SK-N-MC (cell line): Measurements from ENCODE around the gene RHOT1.

Source experiments
- DNase-seq: peaks from one replicate; pipeline ENCODE4 v3.0.0-alpha.2; 2011; ENCODE audit warnings: low read depth, low spot score
- H3K27ac ChIP-seq: fragments of 200-600 bp; sonication (generic); 2 replicates; pipeline ENCODE4 v1.5.1; 2016; ENCODE audit warnings: mixed run types
- H3K36me3 ChIP-seq: fragments of 200-600 bp; sonication (generic); 2 replicates; pipeline ENCODE4 v1.6.1; 2017; ENCODE audit warnings: antibody characterized with exemption, low read length, mixed read lengths; ENCODE audit not compliant: insufficient read depth
- H3K4me3 ChIP-seq: fragments of 200-600 bp; sonication (generic); 2 replicates; pipeline ENCODE4 v1.5.1; 2016
- H3K9ac ChIP-seq: fragments of 200-600 bp; sonication (generic); 2 replicates; pipeline ENCODE4 v1.8.0; 2017; ENCODE audit warnings: mixed run types, mixed read lengths; ENCODE audit not compliant: insufficient read length
- H3K9me3 ChIP-seq: fragments of 200-600 bp; sonication (generic); 2 replicates; pipeline ENCODE4 v1.6.1; 2017; ENCODE audit warnings: low read depth, mild to moderate bottlenecking, antibody characterized with exemption, low read length, moderate library complexity, mixed read lengths
- EZH2 ChIP-seq: fragments of 200-600 bp; sonication (generic); IDR thresholded peaks from one replicate; pipeline ENCODE4 v1.6.1; 2017; ENCODE audit warnings: antibody characterized with exemption
- FOXP2 ChIP-seq: optimal IDR thresholded peaks from 2 replicates; pipeline ENCODE3; 2011; ENCODE audit warnings: mild to moderate bottlenecking, moderate library complexity; ENCODE audit not compliant: insufficient read depth; ENCODE audit errors: extremely low read length, control extremely low read depth
- POLR2AphosphoS5 ChIP-seq: IDR thresholded peaks from 2 replicates; pipeline ENCODE4 v1.6.1; 2012; ENCODE audit warnings: mild to moderate bottlenecking, low read depth, low read length, borderline replicate concordance

Gene RHOT1

DNA sequence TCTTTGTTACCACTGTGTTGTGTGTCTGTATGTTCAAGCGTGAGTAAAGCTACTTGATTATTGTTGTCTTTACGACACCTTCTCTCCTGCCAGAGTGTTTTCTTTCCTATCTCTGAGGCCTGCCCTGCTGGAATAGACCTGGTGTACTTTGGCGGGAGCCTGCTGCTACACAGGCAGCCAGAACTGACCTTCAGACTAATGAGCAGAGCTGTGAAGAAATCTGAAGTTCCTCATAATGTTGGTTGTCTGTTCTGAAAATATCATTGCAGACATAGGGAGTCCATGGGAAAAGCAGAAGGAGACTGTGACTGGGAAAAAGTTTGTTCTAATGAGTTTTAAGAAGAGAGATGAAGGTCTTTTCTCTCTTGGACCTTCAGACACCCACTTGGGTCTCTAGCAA is 9.8 kb downstream of the RHOT1 start:
- Histone ChIP-seq H3K9ac (no peak overlapping the region), H3K9me3 (no peaks in the 10 kb centered on the region), H3K36me3 (peaks cover 13% of the 10 kb centered on the region), H3K4me3 (no peak overlapping the region), H3K27ac (0 out of 2 replicates have a peak overlapping the region, but pooled peaks have one; percentile 2)
- TF ChIP-seq POLR2AphosphoS5 (no peak), EZH2 (no peak), FOXP2 (no peak)
- no peak for DNase-seq

DNA sequence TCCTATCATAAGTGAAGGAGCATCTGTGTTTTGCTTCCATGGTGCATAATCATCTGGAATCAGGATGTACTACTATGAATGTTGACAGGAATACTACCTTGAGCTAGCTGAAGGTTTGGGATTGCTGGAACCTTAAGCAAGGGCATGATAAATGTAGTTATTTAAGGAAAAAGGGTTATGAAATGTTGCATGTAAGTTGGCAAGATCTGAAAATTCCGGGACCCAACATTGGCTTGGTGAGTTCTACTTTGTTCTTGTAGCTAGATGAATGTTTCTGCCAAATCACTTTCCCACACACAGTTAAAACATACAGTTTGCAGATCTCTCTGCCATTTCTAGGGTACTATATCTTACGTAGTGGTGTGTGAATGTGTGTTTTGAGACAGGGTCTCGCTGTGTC is 13.6 kb downstream of the RHOT1 start:
- no peak for DNase-seq
- Histone ChIP-seq H3K4me3 (no peak overlapping the region), H3K9ac (no peak overlapping the region), H3K27ac (no peak overlapping the region), H3K9me3 (no peaks in the 10 kb centered on the region), H3K36me3 (peaks cover 25% of the 10 kb centered on the region)
- TF ChIP-seq FOXP2 (no peak), POLR2AphosphoS5 (no peak)

DNA sequence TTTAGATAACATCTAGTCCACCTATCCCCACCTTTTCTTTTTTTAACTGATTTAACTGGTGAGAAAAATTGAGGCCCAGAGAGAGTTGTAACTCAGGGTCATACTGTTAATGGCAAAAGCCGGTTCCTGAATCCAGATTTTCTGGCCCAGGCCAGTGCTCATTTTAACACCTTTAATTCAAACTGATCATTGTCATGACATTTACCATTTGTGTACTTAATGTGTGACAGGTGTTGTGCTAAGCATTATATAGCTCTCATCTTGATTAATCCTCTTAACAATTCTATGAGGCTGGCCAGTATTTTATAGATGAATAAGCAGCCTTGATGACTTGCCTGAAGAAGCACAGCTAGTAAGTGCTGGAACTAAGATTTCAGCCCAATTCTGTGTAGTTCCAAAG is 14.4 kb downstream of the RHOT1 start:
- no peak for TF ChIP-seq FOXP2
- TF ChIP-seq POLR2AphosphoS5 = no peak
- no peak for TF ChIP-seq EZH2
- Histone ChIP-seq H3K27ac (no peak overlapping the region; the same call in 1 of the 2 replicates), H3K4me3 (no peak overlapping the region), H3K9me3 (no peaks in the 10 kb centered on the region), H3K9ac (no peak overlapping the region), H3K36me3 (peaks cover 30% of the 10 kb centered on the region)
- no peak for DNase-seq

DNA sequence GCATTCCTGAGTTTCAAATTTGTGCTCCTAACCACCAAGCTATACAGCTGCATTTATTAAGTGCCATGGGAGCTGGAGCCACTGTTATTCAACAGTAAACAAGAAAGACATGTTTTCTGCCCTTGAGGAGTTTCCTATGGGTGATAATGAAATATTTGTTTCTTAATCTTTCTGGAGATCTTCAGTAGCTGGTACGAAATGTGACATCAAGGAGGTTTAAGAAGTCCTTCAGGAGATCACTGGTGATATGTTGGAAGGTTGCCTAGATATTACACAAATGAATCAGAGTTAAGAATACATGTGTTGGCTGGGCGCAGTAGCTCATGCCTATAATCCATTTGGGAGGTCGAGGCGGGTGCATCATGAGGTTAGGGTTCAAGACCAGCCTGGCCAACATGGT is 14.9 kb downstream of the RHOT1 start:
- Histone ChIP-seq H3K9me3 (no peaks in the 10 kb centered on the region), H3K27ac (no peak overlapping the region), H3K9ac (no peak overlapping the region), H3K4me3 (no peak overlapping the region), H3K36me3 (peaks cover 30% of the 10 kb centered on the region)
- TF ChIP-seq EZH2 = no peak
- no peak for TF ChIP-seq FOXP2
- TF ChIP-seq POLR2AphosphoS5 = no peak
- no peak for DNase-seq

DNA sequence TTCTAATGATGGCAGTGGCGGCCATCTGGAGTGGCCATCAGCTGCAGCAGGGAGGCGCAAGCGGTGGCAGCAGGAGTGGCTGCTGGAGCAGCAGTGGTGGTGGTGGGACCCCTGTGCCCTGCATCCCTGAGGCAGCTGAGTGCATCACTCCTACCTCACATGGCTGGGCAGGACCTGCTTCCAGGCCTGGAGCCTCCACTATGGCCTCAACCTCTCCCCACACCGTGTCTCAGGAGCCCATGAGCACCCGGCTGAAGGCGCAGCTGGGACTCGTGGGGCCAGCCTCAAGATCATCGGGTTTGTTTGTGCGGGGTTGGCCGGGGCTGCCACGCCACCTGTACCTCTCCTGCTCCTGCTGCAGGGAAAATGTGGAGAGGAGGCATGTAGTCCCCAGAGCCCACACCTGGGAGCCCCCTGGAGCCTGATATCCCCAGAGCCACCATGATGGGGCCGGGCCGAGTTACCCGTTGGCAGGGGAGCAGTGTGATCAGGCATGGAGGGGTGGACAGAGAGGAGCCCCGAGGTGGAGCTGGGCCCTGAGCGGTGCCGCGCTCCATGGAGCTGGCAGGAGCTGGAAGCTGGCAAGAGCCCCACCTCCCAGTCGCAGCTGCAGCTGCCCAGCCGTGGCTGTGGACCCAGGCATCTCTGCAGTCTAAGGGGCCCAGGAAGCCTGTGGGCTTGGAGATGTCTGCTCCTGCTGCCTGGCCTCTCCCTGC is 16.7 kb downstream of the RHOT1 start:
- TF ChIP-seq EZH2 (no peak), FOXP2 (no peak), POLR2AphosphoS5 (no peak)

DNA sequence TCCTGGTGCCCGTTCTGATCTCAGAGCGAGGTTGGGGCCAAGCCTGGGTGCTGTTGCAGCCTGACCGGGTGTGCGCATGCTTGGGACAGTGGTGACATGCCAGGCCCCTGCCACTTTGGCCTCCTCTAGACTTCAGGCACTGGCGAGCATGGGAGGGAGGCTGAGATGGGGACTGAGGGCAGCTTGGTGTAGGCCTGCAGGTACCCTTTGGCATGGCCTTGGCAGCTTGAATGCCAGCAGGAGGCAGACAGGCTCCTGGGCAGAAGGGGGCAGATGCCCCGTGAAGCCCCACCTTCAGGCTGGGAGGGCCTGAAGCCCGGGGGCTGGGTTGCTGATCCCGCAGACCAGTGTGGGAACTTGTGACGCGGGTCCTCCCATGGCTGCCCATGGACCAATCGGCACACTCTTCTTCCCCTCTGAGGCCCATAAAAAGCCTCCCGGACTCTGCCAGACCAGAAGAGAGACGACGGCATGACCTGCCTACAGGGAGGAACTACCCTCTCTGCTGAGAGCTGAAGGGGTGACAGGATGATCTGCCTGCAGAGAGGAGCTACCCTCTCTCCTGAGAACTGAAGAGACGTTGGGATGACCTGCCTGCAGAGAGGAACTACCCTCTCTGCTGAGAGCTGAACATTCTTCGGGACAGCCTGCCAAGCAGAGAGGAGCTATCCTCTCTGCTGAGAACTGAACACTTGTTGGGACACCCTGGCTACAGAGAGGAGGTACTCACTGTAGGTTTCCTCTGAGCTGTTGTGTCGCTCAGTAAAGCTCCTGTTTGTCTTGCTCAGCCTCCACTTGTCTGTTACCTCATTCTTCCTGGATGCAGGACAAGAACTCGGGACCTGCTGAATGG is 17.5 kb downstream of the RHOT1 start:
- DNase-seq = no peak

More for the DNA sequence above, 16.7 kb downstream of the RHOT1 start:
- no peaks in the 10 kb centered on the region for H3K9me3 ChIP-seq
- no peak for DNase-seq
- H3K9ac ChIP-seq = no peak overlapping the region
- peaks cover 17% of the 10 kb centered on the region; the same call in 1 of the 2 replicates for H3K36me3 ChIP-seq
- H3K4me3 ChIP-seq = no peak overlapping the region
- no peak overlapping the region for H3K27ac ChIP-seq

DNA sequence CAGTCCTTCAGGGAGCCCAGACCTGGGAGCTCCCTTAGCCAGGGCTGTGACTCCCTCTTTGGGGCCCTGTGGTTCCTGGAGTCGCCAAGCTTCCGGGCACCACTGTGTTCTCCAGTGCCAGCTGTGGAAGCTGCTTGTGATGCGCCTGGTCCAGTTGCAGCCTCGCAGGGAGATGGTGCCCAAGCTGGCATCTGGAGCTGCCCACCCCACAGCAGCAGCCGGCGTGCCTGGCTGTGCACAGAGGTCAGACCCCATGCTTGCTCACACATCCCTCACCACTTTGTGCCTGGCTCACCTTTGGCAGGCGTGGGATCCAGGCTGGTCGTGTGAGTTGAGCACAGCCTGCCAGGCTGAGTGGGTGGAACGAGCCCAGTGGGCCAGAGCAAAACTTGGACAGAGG is 18.2 kb downstream of the RHOT1 start:
- no peak for TF ChIP-seq POLR2AphosphoS5
- no peak overlapping the region for H3K4me3 ChIP-seq
- H3K9me3 ChIP-seq = no peaks in the 10 kb centered on the region
- H3K27ac ChIP-seq = no peak overlapping the region
- DNase-seq = no peak
- peaks cover 17% of the 10 kb centered on the region; the same call in 1 of the 2 replicates for H3K36me3 ChIP-seq
- H3K9ac ChIP-seq = no peak overlapping the region

More for the DNA sequence above, 17.5 kb downstream of the RHOT1 start:
- Histone ChIP-seq H3K9me3 (no peaks in the 10 kb centered on the region), H3K9ac (no peak overlapping the region), H3K27ac (no peak overlapping the region), H3K36me3 (peaks cover 17% of the 10 kb centered on the region; the same call in 1 of the 2 replicates), H3K4me3 (no peak overlapping the region)
- TF ChIP-seq FOXP2 (no peak), EZH2 (no peak), POLR2AphosphoS5 (no peak)

DNA sequence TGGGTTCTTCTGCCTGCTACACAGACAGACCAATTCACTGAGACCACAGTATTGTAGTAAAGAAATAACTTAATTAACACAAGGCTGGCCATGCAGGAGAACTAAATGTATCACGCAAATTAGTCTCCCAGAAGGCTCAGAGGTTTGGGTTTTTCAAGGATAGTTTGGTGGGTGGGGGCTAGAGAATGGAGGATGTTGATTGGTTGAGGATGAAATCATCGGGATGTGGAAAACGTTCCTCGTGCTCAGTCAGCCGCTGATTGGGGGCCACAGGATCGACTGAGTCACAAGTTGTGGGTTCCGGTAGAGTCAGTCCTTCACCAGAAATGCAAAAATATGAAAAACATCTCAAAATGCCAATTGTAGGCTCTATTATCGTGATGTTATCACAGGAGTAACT is 18.7 kb downstream of the RHOT1 start:
- H3K9ac ChIP-seq = no peak overlapping the region
- no peak overlapping the region for H3K4me3 ChIP-seq
- H3K9me3 ChIP-seq = no peaks in the 10 kb centered on the region
- TF ChIP-seq EZH2 (no peak), POLR2AphosphoS5 (no peak), FOXP2 (no peak)
- DNase-seq = no peak
- no peak overlapping the region for H3K27ac ChIP-seq
- H3K36me3 ChIP-seq = peaks cover 17% of the 10 kb centered on the region; the same call in 1 of the 2 replicates
